ENCODE measurements around the gene ARHGAP15. TPM values are rescaled to one million over a fixed set of nuclear protein-coding genes. Genes with fewer than 3 reads are reported as not detected.

The ARHGAP15 gene
- total and polyA plus RNA-seq, 2 experiments from 2014 or later, result 0.26 TPM; not detected in 1

- 0 out of 2 replicates have a peak, but pooled peaks cover under 1% of the 10 kb centered on the region for H3K9me2 ChIP-seq (ENCODE audit: insufficient read depth)
- Mint-ChIP-seq H3K9me3 (no peaks in the 10 kb centered on the region), H3K27ac (no peak overlapping the region), H3K27me3 (ENCODE audit: insufficient read depth, low read depth, poor library complexity) (no peaks in the 10 kb centered on the region), H3K4me1 (peaks cover 58% of the 10 kb centered on the region), H3K36me3 (ENCODE audit: low read depth) (no peaks in the 10 kb centered on the region), H3K4me3 (no peak overlapping the region)
- H3K27me3 ChIP-seq (ENCODE audit: insufficient read depth), result no peaks in the 10 kb centered on the region
- no peak overlapping the region for H2AFZ ChIP-seq
- H3K36me3 ChIP-seq (ENCODE audit: insufficient read depth), result no peaks in the 10 kb centered on the region
- DNase-seq (ENCODE audit: low spot score) (no peak), ATAC-seq (no peak)
- no peak overlapping the region for H3K4me3 ChIP-seq
- no peaks in the 10 kb centered on the region for H4K20me1 ChIP-seq (replicated peaks; ENCODE audit: insufficient read depth)
- H3K4me2 ChIP-seq, result no peak overlapping the region
- TF ChIP-seq ZNF462 (CRISPR knock-in tag; IDR thresholded peaks at IDR 0.05) (no peak), CTCF (conservative IDR thresholded peaks at IDR 0.05; ENCODE audit: low read depth in 2 of 2) (no peak), REST (IDR thresholded peaks at IDR 0.05; ENCODE audit: unreplicated experiment) (no peak), ETS1 (IDR thresholded peaks at IDR 0.05) (no peak), NANOG (IDR thresholded peaks at IDR 0.05; ENCODE audit: borderline replicate concordance) (no peak), POLR2AphosphoS5 (IDR thresholded peaks at IDR 0.05; ENCODE audit: low read depth) (no peak), ZNF114 (CRISPR knock-in tag; IDR thresholded peaks at IDR 0.05) (no peak), EZH2phosphoT487 (IDR thresholded peaks at IDR 0.05; ENCODE audit: unreplicated experiment) (no peak), ZNF331 (CRISPR knock-in tag; IDR thresholded peaks at IDR 0.05; ENCODE audit: low read depth) (no peak), JUNB (IDR thresholded peaks at IDR 0.05; ENCODE audit: unreplicated experiment) (no peak)
- no peaks in the 10 kb centered on the region for H3F3A ChIP-seq (replicated peaks; ENCODE audit: low read depth)
- H3K27ac ChIP-seq (ENCODE audit: low read depth), result no peak overlapping the region
- no peaks in the 10 kb centered on the region for H3K79me2 ChIP-seq (replicated peaks; ENCODE audit: insufficient read depth)
- H3K4me1 ChIP-seq (ENCODE audit: insufficient read depth), result peaks cover 52% of the 10 kb centered on the region
These were observed 475.3 kb downstream of the ARHGAP15 start for GRCh38 chr2:143604566-143604959.

Measured in GM23338 (cell line).